ENCODE data around the gene NEK4. TPM values are rescaled to one million over a fixed set of nuclear protein-coding genes. Genes with fewer than 3 reads are reported as not detected.
A peak's percentile ranks its signal among the peaks of the same experiment; 100 is the strongest.

The NEK4 gene
- total RNA-seq, 1 donor from 2014 or later, result 32.9 TPM

GRCh38 chr3:52714335-52715302 is 56.1 kb downstream of the NEK4 start:
- Mint-ChIP-seq H3K4me1 (no peaks in the 10 kb centered on the region), H3K36me3 (peaks cover 19% of the 10 kb centered on the region), H3K9me3 (peaks cover 1% of the 10 kb centered on the region), H3K4me3 (peak overlapping the region; percentile 47), H3K27ac (no peak overlapping the region), H3K27me3 (ENCODE audit: low read depth) (no peaks in the 10 kb centered on the region)
- no peak for DNase-seq (ENCODE audit: low spot score in 2 of 2, unreplicated experiment in 2 of 2)
- TF ChIP-seq, protein P1, sequence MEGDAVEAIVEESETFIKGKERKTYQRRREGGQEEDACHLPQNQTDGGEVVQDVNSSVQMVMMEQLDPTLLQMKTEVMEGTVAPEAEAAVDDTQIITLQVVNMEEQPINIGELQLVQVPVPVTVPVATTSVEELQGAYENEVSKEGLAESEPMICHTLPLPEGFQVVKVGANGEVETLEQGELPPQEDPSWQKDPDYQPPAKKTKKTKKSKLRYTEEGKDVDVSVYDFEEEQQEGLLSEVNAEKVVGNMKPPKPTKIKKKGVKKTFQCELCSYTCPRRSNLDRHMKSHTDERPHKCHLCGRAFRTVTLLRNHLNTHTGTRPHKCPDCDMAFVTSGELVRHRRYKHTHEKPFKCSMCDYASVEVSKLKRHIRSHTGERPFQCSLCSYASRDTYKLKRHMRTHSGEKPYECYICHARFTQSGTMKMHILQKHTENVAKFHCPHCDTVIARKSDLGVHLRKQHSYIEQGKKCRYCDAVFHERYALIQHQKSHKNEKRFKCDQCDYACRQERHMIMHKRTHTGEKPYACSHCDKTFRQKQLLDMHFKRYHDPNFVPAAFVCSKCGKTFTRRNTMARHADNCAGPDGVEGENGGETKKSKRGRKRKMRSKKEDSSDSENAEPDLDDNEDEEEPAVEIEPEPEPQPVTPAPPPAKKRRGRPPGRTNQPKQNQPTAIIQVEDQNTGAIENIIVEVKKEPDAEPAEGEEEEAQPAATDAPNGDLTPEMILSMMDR (IDR thresholded peaks at IDR 0.05; ENCODE audit: unreplicated experiment), result no peak

DNA sequence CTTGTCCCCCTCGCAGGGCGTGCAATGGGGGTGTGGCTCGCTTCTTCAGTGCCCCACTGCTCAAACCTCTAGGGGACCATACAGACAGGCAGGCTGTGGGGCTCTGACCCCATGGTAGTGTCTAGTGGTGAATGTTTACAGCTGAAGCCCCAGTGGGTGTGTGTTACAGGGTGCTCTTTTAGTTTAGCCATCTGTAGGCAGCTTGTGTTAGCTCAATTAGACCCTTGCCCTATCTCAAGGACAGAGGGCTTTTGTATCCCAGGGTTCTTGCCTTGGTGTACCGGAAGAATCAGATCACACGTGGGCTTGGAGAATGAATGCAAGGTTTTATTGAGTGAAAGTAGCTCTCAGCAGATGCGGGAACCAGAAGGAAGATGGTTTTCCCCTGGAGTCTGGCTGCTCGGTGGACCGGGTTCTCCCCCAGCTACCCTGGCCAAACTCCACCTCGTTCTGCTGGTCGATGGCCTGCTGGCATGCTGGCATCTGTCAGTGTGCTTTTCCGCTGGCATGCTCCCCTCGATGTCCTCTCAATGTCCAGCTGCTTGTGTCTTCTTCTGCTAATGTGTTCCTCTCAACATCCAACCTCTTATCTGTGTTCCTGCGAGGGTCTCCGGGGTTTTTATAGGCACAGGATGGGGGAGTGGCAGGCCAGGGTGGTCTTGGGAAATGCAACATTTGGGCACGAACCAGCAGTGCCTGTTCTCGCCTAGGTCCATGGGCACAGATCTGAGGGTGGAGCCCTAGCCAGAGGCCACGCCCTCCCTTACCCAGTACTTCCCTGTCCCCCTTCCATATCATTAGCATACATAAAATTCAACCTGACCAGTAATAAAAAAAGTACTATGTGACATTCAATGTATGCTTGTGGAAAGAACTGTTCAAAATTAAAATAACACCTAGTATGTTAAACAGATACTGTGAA is 58.2 kb downstream of the NEK4 start:
- TF ChIP-seq, protein P1 (IDR thresholded peaks at IDR 0.05; ENCODE audit: unreplicated experiment), result no peak
- Mint-ChIP-seq H3K36me3 (peaks cover 10% of the 10 kb centered on the region), H3K4me3 (no peak overlapping the region), H3K27ac (no peak overlapping the region), H3K27me3 (ENCODE audit: low read depth) (no peaks in the 10 kb centered on the region), H3K9me3 (no peaks in the 10 kb centered on the region), H3K4me1 (peaks cover 3% of the 10 kb centered on the region)
- DNase-seq (ENCODE audit: low spot score in 2 of 2, unreplicated experiment in 2 of 2), result no peak

DNA sequence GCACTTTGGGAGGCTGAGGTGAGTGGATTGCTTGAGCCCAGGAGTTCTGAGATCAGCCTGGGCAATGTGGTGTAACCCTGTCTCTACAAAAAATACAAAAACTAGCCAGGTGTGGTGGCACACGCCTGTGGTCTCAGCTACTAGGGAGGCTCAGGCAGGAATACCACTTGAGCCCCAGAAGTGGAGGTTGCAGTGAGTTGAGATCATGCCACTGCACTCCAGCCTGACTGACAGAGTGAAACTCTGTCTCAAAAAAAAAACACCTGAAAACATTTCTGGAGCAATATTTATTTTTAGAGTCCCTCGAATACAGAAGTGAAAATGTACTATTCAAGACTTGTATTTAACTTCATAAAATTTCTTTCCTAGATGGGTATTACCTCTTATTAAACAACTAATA is 60.2 kb downstream of the NEK4 start:
- DNase-seq (ENCODE audit: low spot score in 2 of 2, unreplicated experiment in 2 of 2), result no peak
- no peaks in the 10 kb centered on the region for H3K27me3 Mint-ChIP-seq (ENCODE audit: low read depth)
- H3K36me3 Mint-ChIP-seq, result peaks cover 10% of the 10 kb centered on the region
- no peak overlapping the region for H3K4me3 Mint-ChIP-seq
- TF ChIP-seq, protein P1 (IDR thresholded peaks at IDR 0.05; ENCODE audit: unreplicated experiment), result no peak
- no peaks in the 10 kb centered on the region for H3K9me3 Mint-ChIP-seq
- no peak overlapping the region for H3K27ac Mint-ChIP-seq
- peaks cover 12% of the 10 kb centered on the region for H3K4me1 Mint-ChIP-seq

- Mint-ChIP-seq H3K4me3 (peak overlapping the region; percentile 56), H3K4me1 (peaks cover 28% of the 10 kb centered on the region), H3K27me3 (ENCODE audit: low read depth) (no peaks in the 10 kb centered on the region), H3K36me3 (peaks cover 5% of the 10 kb centered on the region), H3K9me3 (no peaks in the 10 kb centered on the region), H3K27ac (no peak overlapping the region)
- TF ChIP-seq, protein P1 (IDR thresholded peaks at IDR 0.05; ENCODE audit: unreplicated experiment), result no peak
- no peak for DNase-seq (ENCODE audit: low spot score in 2 of 2, unreplicated experiment in 2 of 2)
Observed at GRCh38 chr3:52707585-52707984, 63.2 kb downstream of the NEK4 start.

All from mesothelial cell of epicardium (in vitro differentiated cells).